ENCODE data around the gene BCL2L1. TPM values are rescaled to one million over a fixed set of nuclear protein-coding genes. Genes with fewer than 3 reads are reported as not detected.

The BCL2L1 gene
- total RNA-seq (2014; rRNA removed; shearing (Covaris generic)) (83.8 and 95.1 TPM in 2 replicates), polyA plus RNA-seq (2016; fragmentation: Nextera tagmentation; extraction: Ambion mirVana) (56.2 and 56.3 TPM in 2 replicates)

DNA sequence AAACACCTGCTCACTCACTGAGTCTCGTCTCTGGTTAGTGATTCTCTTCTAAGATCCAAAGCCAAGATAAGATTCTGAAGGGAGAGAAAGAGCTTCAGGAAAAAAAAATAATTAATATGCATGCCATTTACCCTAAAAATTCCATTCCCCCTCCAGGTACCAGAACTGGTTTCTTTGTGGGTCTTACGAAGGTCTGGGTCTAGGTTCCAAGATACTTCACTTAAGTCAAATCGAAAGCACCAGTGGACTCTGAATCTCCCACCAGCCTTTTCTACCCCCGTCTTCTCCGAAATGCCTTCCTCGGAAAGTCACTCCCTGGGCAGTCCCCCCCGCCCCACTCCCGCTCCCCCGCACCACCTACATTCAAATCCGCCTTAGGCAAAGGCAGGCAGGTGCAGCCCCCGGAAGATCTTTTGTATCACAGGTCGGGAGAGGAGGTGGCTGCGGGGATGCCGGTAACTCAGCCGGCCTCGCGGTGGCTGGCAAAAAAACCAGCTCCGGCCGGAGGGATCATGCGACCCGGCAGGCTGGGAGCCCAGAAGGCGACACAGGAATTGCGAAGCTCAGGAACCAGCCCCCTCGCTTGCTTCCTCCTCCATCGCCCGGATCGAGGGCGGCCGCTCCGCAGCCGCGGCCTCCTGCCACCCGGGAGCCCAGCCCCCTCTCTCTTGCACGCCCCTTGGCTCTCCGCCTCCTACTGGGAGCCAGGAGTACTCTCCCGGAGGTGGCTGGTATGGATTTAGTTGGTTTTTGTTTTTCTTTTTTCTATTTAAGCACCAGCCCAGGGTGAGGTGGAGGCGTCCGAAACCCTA, at the start of gene BCL2L1:
BCL2L1 (minus strand) TSS at position 612 of the 812 bp plus-strand sequence. CDS start 650 bp downstream, outside the sequence.
- peaks cover 43% of the 10 kb centered on the region for H3K4me1 ChIP-seq (ENCODE audit: insufficient read depth)
- peak within 1 kb of the TSS; percentile 91 for H2AFZ ChIP-seq
- in situ Hi-C loops (cut with MboI): loop anchor here (10.0 kb wide), 1 partner anchor 58 kb away; no protein-coding TSS in a partner anchor
- H4K20me1 ChIP-seq (ENCODE audit: insufficient read depth): no peaks in the 10 kb centered on the region
- no peaks in the 10 kb centered on the region for H3K9me3 ChIP-seq (ENCODE audit: low read depth)
- H3K4me2 ChIP-seq (ENCODE audit: unreplicated experiment): peak within 1 kb of the TSS; percentile 98
- peaks cover 58% of the 10 kb centered on the region for H3K79me2 ChIP-seq (ENCODE audit: insufficient read depth)
- H3K9me2 ChIP-seq (ENCODE audit: insufficient read depth): no peaks in the 10 kb centered on the region
- H3F3A ChIP-seq (ENCODE audit: insufficient read depth): peaks cover 9% of the 10 kb centered on the region; the same call in 1 of the 2 replicates
- H3K27ac ChIP-seq: peak within 1 kb of the TSS; percentile 96
- H3K9ac ChIP-seq: peak within 1 kb of the TSS; percentile 98
- TF ChIP-seq EZH2 (IDR thresholded peaks at IDR 0.05; ENCODE audit: insufficient read depth, poor library complexity, severe bottlenecking) (no peak), EZH2phosphoT487 (IDR thresholded peaks at IDR 0.05; ENCODE audit: insufficient read depth, low read depth) (no peak)
- H3K4me3 ChIP-seq: peak within 1 kb of the TSS; percentile 86
- peak; percentile 95 for DNase-seq
- no peaks in the 10 kb centered on the region for H3K36me3 ChIP-seq (ENCODE audit: low read depth)
- H3K27me3 ChIP-seq (replicated peaks; ENCODE audit: insufficient read depth): no peaks in the 10 kb centered on the region
- WGBS, 2 experiments (ENCODE audit: low coverage in 1 of 2, low lambda C conversion rate in 2 of 2, missing lambda C conversion rate in 2 of 2): 0 to 1% methylated on average over 32 to 38 of the region's 38 CpGs

- TF ChIP-seq EZH2 (IDR thresholded peaks at IDR 0.05; ENCODE audit: insufficient read depth, poor library complexity, severe bottlenecking): no peak
- no peak for TF ChIP-seq EZH2phosphoT487 (IDR thresholded peaks at IDR 0.05; ENCODE audit: insufficient read depth, low read depth)
- Histone ChIP-seq H3K9me3 (ENCODE audit: low read depth) (no peaks in the 10 kb centered on the region), H3K36me3 (ENCODE audit: low read depth) (peaks cover 4% of the 10 kb centered on the region; the same call in 1 of the 2 replicates), H3F3A (ENCODE audit: insufficient read depth) (peaks cover 6% of the 10 kb centered on the region; the same call in 1 of the 2 replicates), H3K9me2 (ENCODE audit: insufficient read depth) (no peaks in the 10 kb centered on the region), H3K4me1 (ENCODE audit: insufficient read depth) (no peaks in the 10 kb centered on the region), H3K27ac (no peak overlapping the region), H3K4me2 (ENCODE audit: unreplicated experiment) (no peak overlapping the region), H3K79me2 (ENCODE audit: insufficient read depth) (peaks cover 40% of the 10 kb centered on the region), H2AFZ (no peak overlapping the region), H3K27me3 (replicated peaks; ENCODE audit: insufficient read depth) (no peaks in the 10 kb centered on the region), H4K20me1 (ENCODE audit: insufficient read depth) (no peaks in the 10 kb centered on the region), H3K4me3 (no peak overlapping the region), H3K9ac (no peak overlapping the region)
- in situ Hi-C loops (cut with MboI): no loop called here
- 93 to 96% methylated on average over 1 of the region's 1 CpG for WGBS, 2 experiments (ENCODE audit: low coverage in 1 of 2, low lambda C conversion rate in 2 of 2, missing lambda C conversion rate in 2 of 2)
- no peak for DNase-seq
These were observed 47.6 kb upstream of the BCL2L1 start for GRCh38 chr20:31770243-31770642.

GRCh38 chr20:31769681-31770080, 47.0 kb upstream of the BCL2L1 start:
- peaks cover 11% of the 10 kb centered on the region for H3F3A ChIP-seq (ENCODE audit: insufficient read depth)
- no peak overlapping the region for H3K27ac ChIP-seq
- H3K4me2 ChIP-seq (ENCODE audit: unreplicated experiment): no peak overlapping the region
- H3K4me3 ChIP-seq: no peak overlapping the region
- no peaks in the 10 kb centered on the region for H3K27me3 ChIP-seq (replicated peaks; ENCODE audit: insufficient read depth)
- no peak for TF ChIP-seq EZH2 (IDR thresholded peaks at IDR 0.05; ENCODE audit: insufficient read depth, poor library complexity, severe bottlenecking)
- peaks cover 4% of the 10 kb centered on the region; the same call in 1 of the 2 replicates for H3K36me3 ChIP-seq (ENCODE audit: low read depth)
- H3K4me1 ChIP-seq (ENCODE audit: insufficient read depth): peaks cover 4% of the 10 kb centered on the region
- no peak for DNase-seq
- WGBS, 2 experiments (ENCODE audit: low coverage in 1 of 2, low lambda C conversion rate in 2 of 2, missing lambda C conversion rate in 2 of 2): 97 to 100% methylated on average over 5 of the region's 5 CpGs
- no peaks in the 10 kb centered on the region for H3K9me2 ChIP-seq (ENCODE audit: insufficient read depth)
- no peak overlapping the region for H2AFZ ChIP-seq
- no peaks in the 10 kb centered on the region for H4K20me1 ChIP-seq (ENCODE audit: insufficient read depth)
- H3K79me2 ChIP-seq (ENCODE audit: insufficient read depth): peaks cover 40% of the 10 kb centered on the region
- in situ Hi-C loops (cut with MboI): no loop called here
- no peaks in the 10 kb centered on the region for H3K9me3 ChIP-seq (ENCODE audit: low read depth)
- H3K9ac ChIP-seq: no peak overlapping the region

GRCh38 chr20:31767805-31768204, 45.1 kb upstream of the BCL2L1 start:
- Histone ChIP-seq H3K4me3 (no peak overlapping the region), H3K4me2 (ENCODE audit: unreplicated experiment) (no peak overlapping the region), H3F3A (ENCODE audit: insufficient read depth) (peaks cover 19% of the 10 kb centered on the region), H3K27me3 (replicated peaks; ENCODE audit: insufficient read depth) (no peaks in the 10 kb centered on the region), H3K79me2 (ENCODE audit: insufficient read depth) (peaks cover 48% of the 10 kb centered on the region), H2AFZ (no peak overlapping the region), H3K27ac (no peak overlapping the region), H3K9ac (no peak overlapping the region), H3K4me1 (ENCODE audit: insufficient read depth) (peaks cover 11% of the 10 kb centered on the region), H3K9me3 (ENCODE audit: low read depth) (no peaks in the 10 kb centered on the region), H3K9me2 (ENCODE audit: insufficient read depth) (no peaks in the 10 kb centered on the region), H3K36me3 (ENCODE audit: low read depth) (no peaks in the 10 kb centered on the region; the same call in 1 of the 2 replicates), H4K20me1 (ENCODE audit: insufficient read depth) (no peaks in the 10 kb centered on the region)
- in situ Hi-C loops (cut with MboI): no loop called here
- no peak for DNase-seq
- no peak for TF ChIP-seq EZH2 (IDR thresholded peaks at IDR 0.05; ENCODE audit: insufficient read depth, poor library complexity, severe bottlenecking)
- TF ChIP-seq EZH2phosphoT487 (IDR thresholded peaks at IDR 0.05; ENCODE audit: insufficient read depth, low read depth): no peak
- WGBS, 2 experiments (ENCODE audit: low coverage in 1 of 2, low lambda C conversion rate in 2 of 2, missing lambda C conversion rate in 2 of 2): 97 to 100% methylated on average over 3 of the region's 3 CpGs
